ENCODE measurements around the gene SLC15A4.

The SLC15A4 gene

GRCh38 chr12:128794661-128795529 lies 28.9 kb downstream of the SLC15A4 start:
- DNase-seq (ENCODE audit: low read depth) = no peak

GRCh38 chr12:128793701-128794100 lies 30.1 kb downstream of the SLC15A4 start:
- DNase-seq (ENCODE audit: low read depth) = no peak

DNA sequence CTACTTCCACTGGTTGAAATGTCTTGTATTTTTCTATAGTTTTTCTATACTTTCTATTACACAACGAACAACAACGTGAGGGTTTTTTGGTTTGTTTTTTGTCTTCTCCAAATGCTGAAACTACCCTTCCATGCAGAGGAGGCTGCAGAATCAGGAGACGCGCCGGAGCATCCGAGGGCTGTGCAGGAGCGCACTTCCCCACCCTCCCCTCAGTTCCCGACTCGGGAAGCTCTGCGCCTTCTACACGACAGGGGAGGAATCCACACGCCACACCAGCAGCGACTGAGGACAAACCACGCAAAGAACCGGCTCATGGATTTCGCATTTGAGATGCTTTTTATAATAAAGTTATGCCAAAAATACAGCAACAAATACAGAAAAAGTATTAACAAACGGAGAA lies 30.9 kb downstream of the SLC15A4 start:
- no peak for DNase-seq (ENCODE audit: low read depth)

DNA sequence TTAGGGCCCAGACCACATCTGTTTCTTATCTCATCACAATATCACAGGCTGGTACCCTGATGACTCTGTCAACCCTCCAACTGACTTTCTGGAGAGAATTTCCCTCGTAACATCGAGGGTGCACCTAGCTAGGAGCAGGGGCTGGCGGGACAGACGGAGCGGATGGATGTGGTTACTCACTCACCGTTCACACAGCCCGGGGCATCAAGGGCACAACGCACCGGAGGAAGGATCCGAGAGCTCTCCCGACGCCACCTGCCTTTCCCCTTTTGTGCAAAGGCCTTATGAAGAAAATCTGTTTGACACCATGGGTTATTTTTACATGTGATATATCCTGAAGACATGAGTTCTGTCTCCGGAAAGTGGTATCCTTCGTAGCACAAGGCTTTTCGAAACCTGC lies 31.4 kb downstream of the SLC15A4 start:
- no peak for DNase-seq (ENCODE audit: low read depth)

DNA sequence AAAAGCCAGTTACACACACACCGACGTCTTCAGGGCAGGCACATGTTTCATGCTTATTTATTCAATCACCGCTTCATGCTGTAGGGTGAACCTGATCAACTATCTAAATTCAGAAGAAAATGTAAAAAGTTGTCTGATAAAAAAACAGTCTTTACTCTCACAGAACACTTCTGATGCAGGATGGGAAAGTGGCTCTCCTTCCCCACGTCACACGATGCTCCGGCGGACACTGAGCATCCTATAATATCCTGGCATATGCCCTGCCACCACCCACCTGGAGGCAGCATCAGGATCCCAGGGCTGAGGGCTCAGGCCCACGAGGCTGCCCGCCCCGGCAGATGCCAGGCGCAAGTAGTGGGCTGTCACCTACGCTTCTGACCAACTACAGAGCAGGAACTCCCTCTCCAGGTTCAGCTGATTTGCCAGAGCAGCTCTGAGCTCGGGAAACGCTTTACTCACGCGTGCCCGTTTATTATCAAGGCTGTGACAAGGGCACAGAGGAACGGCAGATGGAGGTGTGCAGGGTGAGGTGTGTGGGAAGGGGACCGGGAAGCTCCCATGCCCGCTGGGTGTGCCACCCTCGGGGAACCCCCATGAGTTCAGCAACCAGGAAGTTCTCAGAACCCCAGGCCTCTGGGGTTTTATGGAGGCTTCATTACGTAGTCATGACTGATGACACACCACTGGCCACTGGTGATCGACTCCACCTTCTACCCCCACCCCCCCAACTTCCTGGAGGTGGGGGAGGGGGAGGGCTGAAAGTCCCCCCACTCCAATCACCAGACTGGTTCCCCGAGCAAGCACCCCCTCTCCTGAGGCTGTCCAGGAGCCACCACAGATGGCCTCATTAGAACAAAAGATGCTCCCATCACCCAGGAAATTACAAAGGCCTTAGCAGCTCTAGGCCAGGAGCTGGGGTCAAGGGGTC lies 32.1 kb downstream of the SLC15A4 start:
- no peak for DNase-seq (ENCODE audit: low read depth)

DNA sequence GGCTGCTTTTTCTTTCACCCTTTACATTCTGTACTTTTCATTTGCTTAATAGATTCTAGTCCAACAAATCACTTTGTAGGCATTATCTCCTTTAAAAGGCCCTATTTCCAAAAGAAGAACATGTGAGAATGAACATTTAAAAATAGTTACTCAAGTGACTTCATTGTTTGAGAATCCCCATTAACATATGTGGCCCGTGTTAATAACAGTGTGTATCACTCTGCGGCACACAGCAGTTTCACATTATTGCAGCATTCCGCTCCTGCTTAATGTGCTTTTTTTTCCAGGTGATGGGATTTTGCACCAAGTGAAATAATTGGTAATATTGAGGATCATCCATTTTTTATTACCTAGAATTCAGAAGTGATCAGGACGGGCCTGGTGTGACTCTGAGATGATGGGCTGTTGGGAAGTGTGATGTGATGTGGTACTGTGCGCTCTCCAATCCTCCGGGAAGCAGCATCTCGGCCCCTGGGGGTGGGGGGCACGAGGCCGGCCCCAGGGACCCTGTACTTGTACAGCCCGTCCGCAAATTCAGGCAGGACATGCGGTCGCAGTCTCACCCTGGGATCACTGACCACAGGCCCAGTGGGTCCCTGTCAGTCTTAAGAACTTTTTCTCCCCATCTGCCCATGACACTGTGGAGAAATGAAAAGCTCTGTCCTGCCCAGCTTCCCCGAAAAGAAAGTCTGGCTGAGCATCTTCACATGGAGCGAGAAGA lies 32.9 kb downstream of the SLC15A4 start:
- no peak for DNase-seq (ENCODE audit: low read depth)

GRCh38 chr12:128790221-128790620 lies 33.5 kb downstream of the SLC15A4 start:
- no peak for DNase-seq (ENCODE audit: low read depth)

DNA sequence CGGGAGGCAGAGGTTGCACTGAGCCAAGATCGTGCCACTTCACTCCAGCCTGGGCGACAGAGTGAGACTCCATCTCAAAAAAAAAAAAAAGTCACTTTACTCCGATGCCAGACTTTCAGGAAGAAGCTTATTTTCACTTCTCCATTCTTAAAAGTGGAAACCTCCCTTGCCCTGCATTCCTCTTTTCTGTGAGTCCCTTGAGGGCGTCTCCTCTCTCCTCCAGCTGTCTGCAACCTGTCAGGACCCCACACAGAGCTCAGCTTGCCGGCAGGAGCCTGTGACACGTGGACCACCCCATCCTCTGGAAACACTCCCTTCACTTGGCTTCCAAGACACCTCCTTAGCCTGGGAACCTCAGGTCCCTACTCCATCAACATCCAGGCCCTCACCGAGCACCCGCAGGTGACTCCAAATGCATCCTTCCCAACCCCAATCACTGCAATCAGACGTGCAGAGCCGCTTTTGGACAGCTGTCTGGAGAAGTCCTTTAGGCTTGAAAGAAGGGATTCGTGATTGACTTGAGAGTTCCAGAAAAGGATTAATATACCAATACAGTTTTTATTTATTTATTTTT lies 34.3 kb downstream of the SLC15A4 start:
- no peak for DNase-seq (ENCODE audit: low read depth)

GRCh38 chr12:128787827-128788226 lies 35.9 kb downstream of the SLC15A4 start:
- no peak for DNase-seq (ENCODE audit: low read depth)

DNA sequence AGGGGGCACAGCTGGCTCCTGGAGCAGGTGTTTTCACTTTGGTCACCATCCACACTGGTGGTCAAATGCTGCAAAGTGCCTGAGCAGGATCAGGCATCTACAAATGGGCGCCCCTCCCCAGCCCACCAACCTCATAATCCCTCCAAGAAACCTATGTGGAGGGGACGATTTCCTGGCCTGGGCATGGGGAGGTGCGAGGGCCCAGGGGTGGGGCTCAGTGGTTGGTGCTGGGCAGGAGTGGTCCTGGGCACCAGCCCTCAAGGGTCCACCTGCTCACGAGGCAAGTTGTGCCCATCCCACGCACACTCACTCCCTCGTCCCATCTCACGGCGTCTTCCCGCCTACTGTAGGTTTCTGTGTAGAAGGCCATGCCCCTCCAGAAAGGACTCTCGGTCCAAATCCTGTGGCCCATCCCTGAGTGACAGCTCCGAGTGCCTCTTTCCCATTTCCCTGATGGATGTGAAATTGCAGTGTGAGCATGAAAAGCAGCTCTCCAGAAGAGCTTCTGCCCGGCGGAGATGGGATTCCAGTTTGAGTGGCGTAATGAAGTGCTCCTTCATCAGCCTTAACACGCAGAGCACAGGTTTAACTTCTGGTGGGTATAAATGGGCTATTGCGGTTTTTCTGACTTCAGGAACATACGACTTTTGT lies 36.9 kb downstream of the SLC15A4 start:
- no peak for DNase-seq (ENCODE audit: low read depth)

DNA sequence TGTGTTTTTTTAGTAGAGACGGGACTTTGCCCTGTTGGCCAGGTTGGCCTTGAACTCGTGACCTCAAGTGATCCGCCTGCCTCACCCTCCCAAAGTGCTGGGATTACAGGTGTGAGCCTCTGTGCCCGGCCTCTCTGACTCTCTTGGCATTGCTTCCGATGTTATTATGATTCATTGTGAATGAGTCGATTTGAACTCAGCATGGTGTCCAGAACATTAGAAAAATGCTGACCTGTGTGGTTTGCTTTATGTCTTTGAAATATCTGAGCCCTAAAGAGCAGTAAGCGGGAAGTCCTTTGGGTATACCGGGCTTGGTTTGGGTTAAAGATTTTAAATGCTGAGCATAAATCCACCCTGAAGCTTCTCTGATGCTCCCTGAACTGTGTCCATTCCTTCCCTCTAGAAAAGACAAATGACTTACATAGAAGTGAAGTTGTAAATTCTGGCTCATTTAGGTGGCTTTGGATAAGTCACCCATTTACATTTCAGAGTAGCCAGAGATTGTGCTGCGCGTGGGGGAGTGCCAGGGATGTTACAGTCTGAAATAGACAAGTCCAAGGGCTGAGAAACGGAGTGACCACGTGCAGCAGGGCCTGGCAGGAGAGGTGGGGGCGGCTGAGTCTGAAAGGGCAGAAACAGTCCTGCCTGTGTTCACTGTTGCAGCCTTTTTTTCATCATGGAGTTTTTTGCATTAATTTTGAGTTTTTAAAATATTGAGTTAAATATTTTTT lies 39.6 kb downstream of the SLC15A4 start:
- DNase-seq (ENCODE audit: low read depth) = no peak

DNA sequence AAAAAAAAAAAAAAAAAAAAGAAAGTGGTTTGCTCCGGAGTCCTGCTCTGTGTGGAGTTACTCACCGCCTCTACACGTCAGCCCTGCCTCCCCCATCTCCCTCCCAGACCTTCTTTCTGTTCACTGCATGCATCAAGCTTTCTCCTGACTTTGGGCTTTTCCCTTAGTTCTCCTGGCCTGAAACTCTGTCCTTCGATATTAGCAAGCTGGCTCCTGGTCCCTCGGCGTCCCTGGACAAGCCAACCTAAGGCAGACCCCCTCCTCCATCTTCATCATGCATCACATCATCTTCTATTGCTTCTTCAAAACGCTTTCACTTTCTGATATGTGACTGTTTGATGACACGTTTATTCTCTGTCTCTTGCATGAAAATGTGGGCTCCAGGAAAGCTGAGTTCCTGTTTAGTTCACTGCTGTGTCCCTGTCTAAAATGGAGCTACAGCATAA lies 40.6 kb downstream of the SLC15A4 start:
- DNase-seq (ENCODE audit: low read depth) = no peak

DNA sequence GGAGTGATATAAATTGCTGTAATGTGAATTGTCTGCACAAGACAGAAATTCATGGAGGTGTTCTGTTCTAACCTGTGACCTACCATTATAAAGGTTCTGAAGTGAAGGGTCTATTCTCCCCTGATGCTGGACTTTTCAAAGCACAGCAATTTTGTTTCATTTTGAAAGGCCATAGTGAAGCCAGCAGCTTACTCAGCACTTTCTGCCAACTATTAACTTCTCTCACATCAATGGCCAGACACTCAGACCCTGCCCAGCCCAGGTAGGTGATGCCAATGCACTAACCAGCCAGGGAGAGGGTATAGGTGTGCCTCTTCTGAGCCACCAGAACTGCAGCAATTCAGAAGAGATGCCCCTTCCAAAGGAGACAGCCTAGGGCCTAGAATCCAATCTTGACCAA lies 43.9 kb downstream of the SLC15A4 start:
- no peak for DNase-seq (ENCODE audit: low read depth)

DNA sequence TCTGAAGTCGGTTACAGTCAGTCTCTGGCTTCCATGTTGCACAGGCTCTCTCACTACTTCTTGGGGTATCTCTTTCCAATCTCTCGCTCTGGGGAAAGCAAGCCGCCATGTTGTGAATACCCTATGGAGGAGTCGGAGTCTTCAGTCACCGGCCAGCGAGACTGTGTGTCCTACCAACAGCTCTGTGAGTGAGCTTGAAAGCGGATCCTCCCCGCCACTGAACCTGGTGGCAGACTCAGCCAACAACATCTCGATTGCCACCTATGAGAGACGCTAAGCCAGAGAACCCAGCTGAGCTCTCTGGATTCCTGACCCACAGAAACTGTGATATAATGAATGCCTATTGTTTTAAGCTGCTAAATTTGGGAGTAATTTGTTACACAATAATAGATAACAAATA lies 51.5 kb downstream of the SLC15A4 start:
- DNase-seq (ENCODE audit: low read depth) = no peak

- DNase-seq (ENCODE audit: low read depth) = no peak
Observed at GRCh38 chr12:128771681-128772080, 52.1 kb downstream of the SLC15A4 start.

DNA sequence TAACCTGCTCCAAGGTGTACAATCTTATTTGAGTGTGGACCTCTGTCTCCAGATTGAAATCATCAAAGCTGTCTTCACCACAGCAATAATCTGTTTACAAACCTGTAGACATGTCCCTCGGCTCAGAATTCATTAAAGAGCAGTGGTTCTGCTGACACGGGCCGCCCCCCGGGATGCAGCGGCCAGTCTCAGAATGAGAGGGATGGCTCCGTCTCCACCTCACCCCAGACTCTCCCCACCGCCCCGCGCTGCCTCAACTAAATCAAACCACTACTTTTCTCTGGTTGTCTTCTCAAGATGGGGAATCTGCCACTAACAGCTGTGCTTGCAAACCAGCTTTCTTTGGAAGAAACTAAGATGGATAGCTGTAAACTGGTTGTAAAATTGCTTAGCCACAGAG lies 56.2 kb downstream of the SLC15A4 start:
- DNase-seq (ENCODE audit: low read depth) = no peak

GRCh38 chr12:128766738-128767501 lies 56.8 kb downstream of the SLC15A4 start:
- no peak for DNase-seq (ENCODE audit: low read depth)

DNA sequence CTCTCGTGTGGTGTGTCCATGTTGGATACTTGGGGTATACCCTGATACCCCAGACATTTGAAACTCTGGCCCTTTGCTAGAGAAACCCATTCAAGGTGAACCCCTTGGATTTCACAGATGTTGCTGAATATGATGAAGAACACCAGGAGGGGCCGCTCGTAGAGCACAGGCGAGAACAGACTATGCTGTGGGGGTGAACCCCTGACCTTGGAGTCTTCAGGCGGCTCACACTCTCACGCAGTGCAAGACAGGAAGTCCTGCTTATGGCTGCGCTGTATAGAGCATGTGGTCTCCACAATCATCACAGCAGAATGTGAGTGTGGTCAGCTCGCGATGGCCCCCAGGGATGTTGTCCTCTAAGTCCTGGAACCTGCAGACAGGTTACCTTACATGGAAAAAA lies 60.4 kb downstream of the SLC15A4 start:
- no peak for DNase-seq (ENCODE audit: low read depth)

DNA sequence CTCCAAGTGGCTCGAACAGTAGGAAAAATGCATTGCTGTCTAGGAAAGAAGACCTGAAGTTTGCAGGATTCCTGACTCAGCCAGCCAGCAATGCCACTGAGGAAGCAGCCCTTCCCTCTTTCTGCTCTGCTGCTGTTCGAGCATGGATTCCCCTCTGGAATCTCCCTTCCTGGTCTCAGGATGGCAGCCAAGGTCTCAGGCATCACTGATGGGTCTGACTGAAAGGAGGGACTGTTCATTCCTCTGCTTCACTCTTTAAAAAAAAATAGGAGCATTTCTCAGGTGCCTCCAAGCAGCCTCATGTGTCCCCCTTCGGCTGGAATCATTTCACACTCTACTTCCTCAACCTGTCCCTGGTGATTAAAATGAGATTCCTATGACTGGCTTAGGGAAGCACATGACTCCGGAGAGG lies 62.4 kb downstream of the SLC15A4 start:
- no peak for DNase-seq (ENCODE audit: low read depth)

GRCh38 chr12:128755566-128755965 lies 68.2 kb downstream of the SLC15A4 start:
- no peak for DNase-seq (ENCODE audit: low read depth)
